ENCODE data around the gene SENP1.
A peak's percentile ranks its signal among the peaks of the same experiment; 100 is the strongest.

The SENP1 gene

GRCh38 chr12:48034835-48035805, 70.8 kb downstream of the SENP1 start:
- Histone ChIP-seq H3K4me3 (ENCODE audit: low read length) (no peak overlapping the region), H3K36me3 (ENCODE audit: insufficient read depth, low read length) (no peaks in the 10 kb centered on the region), H3K4me1 (ENCODE audit: insufficient read depth, low read length) (peaks cover 18% of the 10 kb centered on the region), H3K27me3 (ENCODE audit: insufficient read depth, low read length) (no peaks in the 10 kb centered on the region), H3K9me3 (ENCODE audit: low read length) (no peaks in the 10 kb centered on the region), H2AFZ (ENCODE audit: low read depth, low read length) (no peak overlapping the region)

- Histone ChIP-seq H3K27me3 (ENCODE audit: insufficient read depth, low read length) (no peaks in the 10 kb centered on the region), H3K36me3 (ENCODE audit: insufficient read depth, low read length) (no peaks in the 10 kb centered on the region), H2AFZ (ENCODE audit: low read depth, low read length) (no peak overlapping the region), H3K4me1 (ENCODE audit: insufficient read depth, low read length) (peaks cover 22% of the 10 kb centered on the region), H3K9me3 (ENCODE audit: low read length) (no peaks in the 10 kb centered on the region), H3K4me3 (ENCODE audit: low read length) (no peak overlapping the region)
These were observed 72.4 kb downstream of the SENP1 start for GRCh38 chr12:48033451-48033850.

- Histone ChIP-seq H3K9me3 (ENCODE audit: low read length) (no peaks in the 10 kb centered on the region), H3K27me3 (ENCODE audit: insufficient read depth, low read length) (no peaks in the 10 kb centered on the region), H3K4me3 (ENCODE audit: low read length) (no peak overlapping the region)
These were observed 73.3 kb downstream of the SENP1 start for GRCh38 chr12:48032597-48032996.

GRCh38 chr12:48031135-48031960, 74.5 kb downstream of the SENP1 start:
- H3K27me3 ChIP-seq (ENCODE audit: insufficient read depth, low read length): no peaks in the 10 kb centered on the region
- H3K9me3 ChIP-seq (ENCODE audit: low read length): no peaks in the 10 kb centered on the region
- H3K4me3 ChIP-seq (ENCODE audit: low read length): no peak overlapping the region
- H2AFZ ChIP-seq (ENCODE audit: low read depth, low read length): no peak overlapping the region
- peaks cover 20% of the 10 kb centered on the region for H3K4me1 ChIP-seq (ENCODE audit: insufficient read depth, low read length)
- H3K36me3 ChIP-seq (ENCODE audit: insufficient read depth, low read length): no peaks in the 10 kb centered on the region

More at GRCh38 chr12:48032597-48032996, 73.3 kb downstream of the SENP1 start:
- H3K36me3 ChIP-seq (ENCODE audit: insufficient read depth, low read length): no peaks in the 10 kb centered on the region
- H2AFZ ChIP-seq (ENCODE audit: low read depth, low read length): no peak overlapping the region
- peaks cover 19% of the 10 kb centered on the region for H3K4me1 ChIP-seq (ENCODE audit: insufficient read depth, low read length)

- H3K27me3 ChIP-seq (ENCODE audit: insufficient read depth, low read length): no peaks in the 10 kb centered on the region
- H3K4me1 ChIP-seq (ENCODE audit: insufficient read depth, low read length): peaks cover 20% of the 10 kb centered on the region
- H2AFZ ChIP-seq (ENCODE audit: low read depth, low read length): no peak overlapping the region
- no peak overlapping the region for H3K4me3 ChIP-seq (ENCODE audit: low read length)
- H3K36me3 ChIP-seq (ENCODE audit: insufficient read depth, low read length): no peaks in the 10 kb centered on the region
- no peaks in the 10 kb centered on the region for H3K9me3 ChIP-seq (ENCODE audit: low read length)
These were observed 75.7 kb downstream of the SENP1 start for GRCh38 chr12:48030173-48030650.

- H3K9me3 ChIP-seq (ENCODE audit: low read length): no peaks in the 10 kb centered on the region
- no peak overlapping the region for H3K4me3 ChIP-seq (ENCODE audit: low read length)
- H2AFZ ChIP-seq (ENCODE audit: low read depth, low read length): no peak overlapping the region
- no peaks in the 10 kb centered on the region for H3K36me3 ChIP-seq (ENCODE audit: insufficient read depth, low read length)
- H3K4me1 ChIP-seq (ENCODE audit: insufficient read depth, low read length): peaks cover 20% of the 10 kb centered on the region
- H3K27me3 ChIP-seq (ENCODE audit: insufficient read depth, low read length): no peaks in the 10 kb centered on the region
These were observed 76.2 kb downstream of the SENP1 start for GRCh38 chr12:48029491-48030172.

- Histone ChIP-seq H3K27me3 (ENCODE audit: insufficient read depth, low read length) (no peaks in the 10 kb centered on the region), H3K4me1 (ENCODE audit: insufficient read depth, low read length) (peaks cover 22% of the 10 kb centered on the region), H3K9me3 (ENCODE audit: low read length) (no peaks in the 10 kb centered on the region), H2AFZ (ENCODE audit: low read depth, low read length) (no peak overlapping the region), H3K4me3 (ENCODE audit: low read length) (no peak overlapping the region), H3K36me3 (ENCODE audit: insufficient read depth, low read length) (no peaks in the 10 kb centered on the region)
These were observed 77.1 kb downstream of the SENP1 start for GRCh38 chr12:48028541-48029431.

GRCh38 chr12:48027183-48028002, 78.5 kb downstream of the SENP1 start:
- no peak overlapping the region for H3K4me3 ChIP-seq (ENCODE audit: low read length)
- H3K4me1 ChIP-seq (ENCODE audit: insufficient read depth, low read length): peaks cover 33% of the 10 kb centered on the region
- no peaks in the 10 kb centered on the region for H3K36me3 ChIP-seq (ENCODE audit: insufficient read depth, low read length)
- H3K9me3 ChIP-seq (ENCODE audit: low read length): no peaks in the 10 kb centered on the region
- H2AFZ ChIP-seq (ENCODE audit: low read depth, low read length): peak overlapping the region; percentile 8
- no peaks in the 10 kb centered on the region for H3K27me3 ChIP-seq (ENCODE audit: insufficient read depth, low read length)

- Histone ChIP-seq H3K36me3 (ENCODE audit: insufficient read depth, low read length) (no peaks in the 10 kb centered on the region), H3K4me1 (ENCODE audit: insufficient read depth, low read length) (peaks cover 35% of the 10 kb centered on the region), H3K27me3 (ENCODE audit: insufficient read depth, low read length) (no peaks in the 10 kb centered on the region), H3K4me3 (ENCODE audit: low read length) (no peak overlapping the region), H2AFZ (ENCODE audit: low read depth, low read length) (no peak overlapping the region), H3K9me3 (ENCODE audit: low read length) (no peaks in the 10 kb centered on the region)
These were observed 79.6 kb downstream of the SENP1 start for GRCh38 chr12:48026060-48026827.

- no peaks in the 10 kb centered on the region for H3K9me3 ChIP-seq (ENCODE audit: low read length)
- H3K4me1 ChIP-seq (ENCODE audit: insufficient read depth, low read length): peaks cover 35% of the 10 kb centered on the region
- H2AFZ ChIP-seq (ENCODE audit: low read depth, low read length): no peak overlapping the region
- no peak overlapping the region for H3K4me3 ChIP-seq (ENCODE audit: low read length)
- no peaks in the 10 kb centered on the region for H3K27me3 ChIP-seq (ENCODE audit: insufficient read depth, low read length)
- H3K36me3 ChIP-seq (ENCODE audit: insufficient read depth, low read length): no peaks in the 10 kb centered on the region
These were observed 80.6 kb downstream of the SENP1 start for GRCh38 chr12:48025281-48025680.

- no peaks in the 10 kb centered on the region for H3K36me3 ChIP-seq (ENCODE audit: insufficient read depth, low read length)
- H3K4me3 ChIP-seq (ENCODE audit: low read length): no peak overlapping the region
- H3K4me1 ChIP-seq (ENCODE audit: insufficient read depth, low read length): peaks cover 35% of the 10 kb centered on the region
- no peaks in the 10 kb centered on the region for H3K9me3 ChIP-seq (ENCODE audit: low read length)
- no peaks in the 10 kb centered on the region for H3K27me3 ChIP-seq (ENCODE audit: insufficient read depth, low read length)
- H2AFZ ChIP-seq (ENCODE audit: low read depth, low read length): no peak overlapping the region
These were observed 81.1 kb downstream of the SENP1 start for GRCh38 chr12:48024735-48025134.

Measured in neuron (in vitro differentiated cells).